Fibroblast of lung (primary cell): ENCODE measurements around the gene CTDSP2. TPM values are rescaled to one million over a fixed set of nuclear protein-coding genes. Genes with fewer than 3 reads are reported as not detected.
"Not testable (repeated sequence)": the region's sequence is repeated elsewhere in the genome, so short reads cannot be mapped to it uniquely, and the experiment has no call there.

Source experiments
- DNase-seq, 2 donors: peaks; one replicate each; pipeline versions ENCODE4 v3.0.0 to v3.0.0-alpha.2; 2010; ENCODE audit warnings: low read depth in 2 of 2
- H2AFZ ChIP-seq: 2 replicates; pipeline ENCODE4 v1.5.1; 2012; ENCODE audit warnings: low read length, control low read depth, inconsistent platforms
- H3K27ac ChIP-seq: 2 replicates; pipeline ENCODE4 v1.5.1; 2011; ENCODE audit warnings: low read length, control low read depth; ENCODE audit not compliant: insufficient read depth
- H3K27me3 ChIP-seq: 2 replicates; pipeline ENCODE4 v1.5.1; 2011; ENCODE audit warnings: mild to moderate bottlenecking, low read length; ENCODE audit not compliant: control insufficient read depth, insufficient read depth
- H3K36me3 ChIP-seq: 2 replicates; pipeline ENCODE4 v1.5.1; 2011; ENCODE audit warnings: low read length; ENCODE audit not compliant: control insufficient read depth, insufficient read depth
- H3K4me1 ChIP-seq: 2 replicates; pipeline ENCODE4 v1.5.1; 2011; ENCODE audit warnings: low read length; ENCODE audit not compliant: control insufficient read depth, insufficient read depth; ENCODE audit errors: extremely low read depth
- H3K4me2 ChIP-seq: 2 replicates; pipeline ENCODE4 v1.5.1; 2011; ENCODE audit warnings: low read length, control low read depth; ENCODE audit not compliant: insufficient read depth; ENCODE audit errors: extremely low read depth
- H3K4me3 ChIP-seq, 4 experiments: fragments of 200-600 bp in 1 of 4; sonication (generic) in 1 of 4; replicated peaks in 1 of 4; 2 replicates each; pipeline ENCODE4 v1.5.1; 2011 to 2016; ENCODE audit warnings: low read length in 4 of 4, low read depth in 3 of 4, mild to moderate bottlenecking in 3 of 4, control low read depth in 2 of 4, inconsistent platforms in 1 of 4, mixed read lengths in 1 of 4; ENCODE audit not compliant: insufficient read depth in 1 of 4; ENCODE audit errors: control extremely low read depth in 1 of 4
- H3K79me2 ChIP-seq: 2 replicates; pipeline ENCODE4 v1.5.1; 2012; ENCODE audit warnings: mild to moderate bottlenecking, low read length, inconsistent platforms; ENCODE audit not compliant: control insufficient read depth, insufficient read depth
- H3K9ac ChIP-seq: 2 replicates; pipeline ENCODE4 v1.5.1; 2011; ENCODE audit warnings: mild to moderate bottlenecking, low read length, control low read depth; ENCODE audit not compliant: insufficient read depth
- H3K9me3 ChIP-seq: 2 replicates; pipeline ENCODE4 v1.5.1; 2012; ENCODE audit warnings: low read depth, low read length; ENCODE audit not compliant: control insufficient read depth, insufficient read depth
- H4K20me1 ChIP-seq: 2 replicates; pipeline ENCODE4 v1.5.1; 2011; ENCODE audit warnings: low read length; ENCODE audit not compliant: control insufficient read depth, insufficient read depth; ENCODE audit errors: extremely low read depth
- CTCF ChIP-seq, 2 donors: IDR thresholded peaks in 1 of 2; conservative IDR thresholded peaks in 1 of 2; 1 replicate in 1 of 2; 2 replicates in 1 of 2; pipeline ENCODE4 v1.5.1; 2011 to 2012; ENCODE audit warnings: low read length in 2 of 2, control low read depth in 1 of 2, inconsistent platforms in 1 of 2, low read depth in 1 of 2, mild to moderate bottlenecking in 1 of 2
- EZH2 ChIP-seq: IDR thresholded peaks from 2 replicates; pipeline ENCODE4 v1.5.1; 2012; ENCODE audit warnings: low read length, control low read depth, mild to moderate bottlenecking; ENCODE audit errors: missing control alignments
- polyA plus RNA-seq, 2 donors: library from polyadenylated mRNA; depleted of rRNA in 1 of 2; stranded (reverse) in 1 of 2; unstranded in 1 of 2; fragments of >200 nt; gene quantifications; 2 replicates each; pipeline ENCODE4 v1.2.1, GENCODE V29; 2011 to 2012; ENCODE audit warnings: missing spikeins in 1 of 2
- total RNA-seq: library from RNA; depleted of rRNA; stranded (reverse); fragments of >200 nt; gene quantifications from 2 replicates; pipeline ENCODE4 v1.2.1, GENCODE V29; 2014

Gene CTDSP2
- total and polyA plus RNA-seq, 2 donors (not counting 1 experiment from before 2014, with no cell fraction given), result 92.0 to 208 TPM

DNA sequence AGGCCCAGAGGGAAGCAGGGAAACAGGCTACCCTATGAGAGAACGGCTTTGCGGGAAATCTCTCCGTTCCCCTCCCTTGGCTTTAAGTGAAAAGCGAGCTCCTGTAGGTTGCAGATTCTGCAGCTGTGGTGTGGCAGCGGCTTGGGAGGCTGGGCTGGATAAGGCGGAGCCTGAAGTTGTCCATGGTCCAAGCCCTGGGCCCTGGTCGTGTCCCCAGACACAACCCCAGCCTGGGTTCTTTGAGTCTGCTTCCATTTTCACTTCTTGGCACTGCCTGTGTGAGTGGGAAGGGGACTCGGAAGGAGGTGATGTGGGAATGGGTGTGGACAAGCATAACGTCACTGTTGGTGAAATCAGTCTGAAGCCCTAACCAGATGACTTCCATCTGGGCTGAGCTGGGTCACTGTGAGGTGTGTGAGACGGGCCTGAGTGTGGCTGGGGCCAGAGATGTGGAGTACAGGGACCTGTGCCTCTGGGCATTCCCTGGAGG, 43.0 kb upstream of the CTDSP2 start:
- peak overlapping the region; percentile 60 for H3K9ac ChIP-seq
- H3K27ac ChIP-seq, result peak overlapping the region; percentile 90
- peak; percentile 88 to 99 for DNase-seq
- H3K27me3 ChIP-seq, result no peaks in the 10 kb centered on the region
- H3K36me3 ChIP-seq, result no peaks in the 10 kb centered on the region
- H2AFZ ChIP-seq, result peak overlapping the region; percentile 9
- TF ChIP-seq CTCF (conservative IDR thresholded peaks at IDR 0.05 in 1 of 2, IDR thresholded peaks at IDR 0.05 in 1 of 2; ENCODE audit: low read depth in 1 of 2, low read length in 2 of 2) (no peak), EZH2 (no peak)
- peak overlapping the region in 3 of 4 experiments; percentile 9 to 42 (median 14) for H3K4me3 ChIP-seq
- peak overlapping the region; percentile 85 for H3K4me2 ChIP-seq
- no peaks in the 10 kb centered on the region for H3K9me3 ChIP-seq
- H3K4me1 ChIP-seq, result peaks cover 45% of the 10 kb centered on the region
- no peaks in the 10 kb centered on the region for H4K20me1 ChIP-seq
- H3K79me2 ChIP-seq, result no peaks in the 10 kb centered on the region

DNA sequence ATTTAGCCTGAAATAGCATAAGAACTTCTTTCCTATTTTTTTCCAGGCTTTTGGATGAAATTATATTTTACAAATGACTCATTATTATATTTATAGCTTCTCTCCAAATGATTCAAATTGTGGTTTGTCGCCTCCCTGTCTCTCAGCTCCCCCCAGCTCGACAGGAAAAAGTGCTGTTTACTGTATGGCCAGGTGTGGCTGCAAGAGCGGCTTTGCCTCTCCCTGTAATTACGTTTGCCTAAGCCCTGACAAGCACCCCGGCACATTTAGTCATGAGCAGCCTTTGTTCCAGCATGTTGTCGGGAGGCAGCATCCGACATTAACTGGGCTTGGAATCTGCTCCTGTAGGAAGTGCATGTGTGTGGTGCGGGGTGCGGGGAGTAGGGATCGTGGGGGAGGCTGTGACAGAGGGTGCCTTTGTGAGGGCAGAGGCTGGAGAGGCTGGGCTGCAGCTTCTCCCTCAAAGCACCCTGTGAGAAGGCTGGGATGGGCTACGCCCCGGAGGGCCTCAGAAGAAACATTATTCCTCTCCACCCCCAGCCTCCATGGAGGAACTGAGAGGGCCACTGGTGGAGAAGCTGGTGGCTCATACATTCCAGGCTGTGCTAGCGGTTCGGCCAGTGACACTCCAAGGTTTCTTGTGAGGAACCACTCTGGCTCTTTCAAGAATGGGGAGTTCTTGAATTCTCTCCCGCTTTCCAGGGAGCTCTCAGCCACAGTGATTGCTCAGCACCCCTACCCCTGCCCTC, 42.1 kb upstream of the CTDSP2 start:
- no peaks in the 10 kb centered on the region for H3K79me2 ChIP-seq
- no peak overlapping the region for H2AFZ ChIP-seq
- H3K36me3 ChIP-seq, result no peaks in the 10 kb centered on the region
- no peaks in the 10 kb centered on the region for H3K9me3 ChIP-seq
- H3K9ac ChIP-seq, result peak overlapping the region; percentile 34
- peak overlapping the region; percentile 90 for H3K27ac ChIP-seq
- no peak for TF ChIP-seq CTCF (conservative IDR thresholded peaks at IDR 0.05 in 1 of 2, IDR thresholded peaks at IDR 0.05 in 1 of 2; ENCODE audit: low read depth in 1 of 2, low read length in 2 of 2)
- H4K20me1 ChIP-seq, result no peaks in the 10 kb centered on the region
- no peaks in the 10 kb centered on the region for H3K27me3 ChIP-seq
- peak; percentile 73 to 86 for DNase-seq
- peaks cover 42% of the 10 kb centered on the region for H3K4me1 ChIP-seq
- peak overlapping the region; percentile 85 for H3K4me2 ChIP-seq
- peak overlapping the region in 3 of 4 experiments; percentile 16 to 42 (median 22) for H3K4me3 ChIP-seq

DNA sequence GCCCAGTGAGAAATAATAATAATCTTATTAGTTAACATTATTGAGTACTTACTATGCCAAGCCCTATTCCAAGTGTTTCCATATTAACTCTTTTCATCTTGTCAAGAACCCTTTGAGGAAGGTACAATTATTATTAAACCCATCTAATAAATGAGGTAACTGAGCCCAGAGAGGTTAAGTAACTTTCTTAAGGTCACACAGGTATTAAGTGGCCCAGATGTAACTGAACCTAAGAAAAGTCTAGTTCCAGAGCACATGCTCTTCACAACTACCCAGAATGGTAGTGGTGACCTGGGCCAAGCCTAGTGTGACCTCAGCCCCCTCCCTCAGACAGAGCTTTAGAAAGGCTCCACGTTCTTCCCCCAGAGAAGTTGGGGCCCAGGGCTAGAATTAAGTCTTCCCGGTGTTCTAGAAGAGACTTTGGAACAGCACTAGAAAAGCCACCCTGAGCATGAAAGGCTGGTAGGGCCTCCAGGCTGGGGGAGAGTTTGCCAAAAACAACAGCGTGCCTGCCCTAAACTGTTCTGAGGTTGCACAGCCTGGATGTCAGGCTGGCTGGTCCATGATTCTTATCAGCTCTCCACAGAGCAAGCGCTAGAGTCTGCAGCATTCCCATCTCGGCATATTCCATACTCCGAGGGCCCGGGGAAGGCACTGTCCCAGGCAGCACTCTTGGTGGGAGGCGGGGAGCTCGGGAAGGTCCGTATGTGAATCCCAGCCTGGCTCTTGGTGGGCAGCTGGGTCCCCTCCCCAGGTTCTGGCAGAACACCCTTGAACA, 41.3 kb upstream of the CTDSP2 start:
- Histone ChIP-seq H2AFZ (no peak overlapping the region), H3K27ac (peak overlapping the region; percentile 90), H3K9me3 (no peaks in the 10 kb centered on the region), H3K36me3 (no peaks in the 10 kb centered on the region), H3K4me1 (peaks cover 37% of the 10 kb centered on the region), H3K79me2 (no peaks in the 10 kb centered on the region), H3K4me2 (peak overlapping the region; percentile 85), H3K27me3 (no peaks in the 10 kb centered on the region), H3K4me3 (peak overlapping the region in 2 of 4 experiments; percentile 2 to 42), H4K20me1 (no peaks in the 10 kb centered on the region), H3K9ac (no peak overlapping the region)
- TF ChIP-seq CTCF (conservative IDR thresholded peaks at IDR 0.05 in 1 of 2, IDR thresholded peaks at IDR 0.05 in 1 of 2; ENCODE audit: low read depth in 1 of 2, low read length in 2 of 2), result no peak
- no peak for TF ChIP-seq EZH2
- peak; percentile 77 for DNase-seq

DNA sequence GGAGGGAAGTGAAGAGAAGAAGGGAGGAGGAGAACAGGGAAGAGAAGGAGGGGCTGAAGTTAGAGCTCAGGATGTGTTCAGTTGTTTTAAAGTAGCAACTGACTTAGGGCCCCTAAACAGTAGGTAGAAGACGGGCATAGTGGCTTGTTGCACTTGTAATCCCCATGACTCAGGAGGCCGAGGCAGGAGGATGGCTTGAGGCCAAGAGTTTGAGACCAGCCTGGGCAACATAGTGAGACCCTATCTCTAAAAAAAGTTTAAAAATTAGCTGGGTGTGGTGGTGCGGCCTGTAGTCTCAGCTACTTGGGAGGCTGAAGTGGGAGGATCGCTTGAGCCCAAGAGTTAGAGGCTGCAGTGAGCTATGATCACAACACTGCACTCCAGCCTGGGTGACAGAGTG, 40.4 kb upstream of the CTDSP2 start:
- H3K4me2 ChIP-seq, result not testable (repeated sequence)
- H3K4me1 ChIP-seq, result peaks cover 30% of the 10 kb centered on the region

More for the DNA sequence above, 40.4 kb upstream of the CTDSP2 start:
- not testable (repeated sequence) for H4K20me1 ChIP-seq, H2AFZ ChIP-seq, DNase-seq, H3K27ac ChIP-seq, H3K27me3 ChIP-seq, H3K9me3 ChIP-seq, H3K4me3 ChIP-seq, H3K79me2 ChIP-seq, H3K9ac ChIP-seq, H3K36me3 ChIP-seq
